AG10803 (cell line): ENCODE data around the gene PARK7.

Source experiments
- DNase-seq: peaks from one replicate; pipeline ENCODE4 v3.0.0; 2010; ENCODE audit warnings: low read depth
- H3K4me3 ChIP-seq: 2 replicates; pipeline ENCODE4 v1.5.1; 2011; ENCODE audit warnings: mild to moderate bottlenecking, low read length, control low read depth
- CTCF ChIP-seq: conservative IDR thresholded peaks from 2 replicates; pipeline ENCODE4 v1.5.1; 2011; ENCODE audit warnings: mild to moderate bottlenecking, low read length, control low read depth, inconsistent platforms

Gene PARK7

DNA sequence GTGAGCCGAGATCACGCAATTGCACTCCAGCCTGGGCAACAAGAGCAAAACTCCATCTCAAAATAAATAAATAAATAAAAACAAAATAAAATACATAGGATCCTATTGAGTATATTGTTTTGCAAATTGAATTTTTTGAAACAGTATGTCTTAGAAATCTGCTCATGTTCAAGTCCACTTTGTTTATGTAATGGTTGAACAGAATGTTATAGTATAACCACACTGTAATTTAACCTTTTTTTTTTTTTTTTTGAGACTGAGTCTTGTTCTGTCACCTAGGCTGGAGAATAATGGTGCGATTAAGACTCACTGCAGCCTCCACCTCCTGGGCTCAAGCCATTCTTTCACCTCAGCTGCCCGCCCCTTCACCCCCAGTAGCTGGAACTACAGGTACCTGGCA lies 31.4 kb downstream of the PARK7 start:
- no peak for TF ChIP-seq CTCF

DNA sequence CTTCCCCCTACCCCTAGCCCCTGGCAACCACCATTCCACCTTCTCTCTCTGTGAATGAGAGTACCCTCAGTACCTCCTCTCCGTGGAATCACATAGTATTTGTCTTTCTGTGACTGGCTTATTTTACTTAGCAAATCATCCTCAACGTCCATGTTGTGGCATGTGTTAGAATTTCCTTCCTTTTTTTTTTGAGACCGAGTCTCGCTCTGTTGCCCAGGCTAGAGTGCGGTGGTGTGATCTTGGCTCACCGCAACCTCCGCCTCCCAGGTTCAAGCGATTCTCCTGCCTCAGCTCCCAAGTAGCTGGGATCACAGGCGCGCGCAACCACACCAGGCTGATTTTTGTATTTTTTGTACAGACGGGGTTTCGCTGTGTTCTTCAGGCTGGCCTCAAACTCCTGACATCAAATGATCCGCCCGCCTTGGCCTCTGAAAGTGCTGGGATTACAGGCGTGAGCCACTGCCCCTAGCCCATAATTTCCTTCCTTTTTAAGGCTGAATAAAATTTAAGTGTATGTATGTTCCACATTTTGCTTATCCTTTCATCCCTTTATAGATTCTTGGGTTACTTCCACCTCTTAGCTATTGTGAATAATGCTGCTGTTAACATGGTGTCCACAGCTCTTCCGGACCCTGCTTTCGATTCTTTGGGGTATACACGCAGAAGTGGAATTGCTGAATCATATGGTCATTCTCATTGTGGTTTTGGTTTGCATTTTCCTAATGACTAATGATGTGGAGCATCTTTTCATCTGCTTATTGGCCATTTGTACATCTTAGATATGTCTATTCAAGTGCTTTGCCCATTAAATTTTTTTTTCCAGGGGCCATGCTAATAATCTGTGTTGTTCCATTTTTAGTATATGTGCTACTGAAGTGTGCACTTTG lies 32.3 kb downstream of the PARK7 start:
- DNase-seq, result peak; percentile 57
- no peak overlapping the region for H3K4me3 ChIP-seq
- TF ChIP-seq CTCF, result no peak

More for the DNA sequence above, 31.4 kb downstream of the PARK7 start:
- no peak for DNase-seq
- no peak overlapping the region for H3K4me3 ChIP-seq

GRCh38 chr1:7994827-7995226 lies 33.3 kb downstream of the PARK7 start:
- TF ChIP-seq CTCF, result no peak

GRCh38 chr1:7995437-7995836 lies 33.9 kb downstream of the PARK7 start:
- H3K4me3 ChIP-seq, result no peak overlapping the region
- no peak for DNase-seq
- no peak for TF ChIP-seq CTCF

More at GRCh38 chr1:7994827-7995226, 33.3 kb downstream of the PARK7 start:
- no peak for DNase-seq
- no peak overlapping the region for H3K4me3 ChIP-seq

GRCh38 chr1:8002329-8002910 lies 40.9 kb downstream of the PARK7 start:
- H3K4me3 ChIP-seq, result no peak overlapping the region
- DNase-seq, result no peak
- TF ChIP-seq CTCF, result no peak

GRCh38 chr1:8002921-8003320 lies 41.4 kb downstream of the PARK7 start:
- no peak overlapping the region for H3K4me3 ChIP-seq
- peak; percentile 62 for DNase-seq
- TF ChIP-seq CTCF, result no peak
